Stimulated activated CD8-positive, alpha-beta memory T cell treated with anti-CD3 and anti-CD28 coated beads, Interleukin-12 subunit alpha, Interleukin-12 subunit beta, amount 100 ng/mL, for 1 hour (primary cell): ENCODE measurements around the gene PRM3.

Experiments
- DNase-seq: peaks from one replicate; pipeline ENCODE4 v3.0.0-alpha.2; 2020; ENCODE audit warnings: low read depth

Gene PRM3

GRCh38 chr16:11242658-11243057 lies 30.8 kb downstream of the PRM3 start:
- DNase-seq = no peak

- no peak for DNase-seq
Observed at GRCh38 chr16:11241480-11242204, 31.8 kb downstream of the PRM3 start.

GRCh38 chr16:11240636-11241473 lies 32.6 kb downstream of the PRM3 start:
- no peak for DNase-seq

GRCh38 chr16:11239644-11240632 lies 33.5 kb downstream of the PRM3 start:
- DNase-seq = no peak

GRCh38 chr16:11238272-11239202 lies 34.9 kb downstream of the PRM3 start:
- no peak for DNase-seq

GRCh38 chr16:11236461-11237254 lies 36.8 kb downstream of the PRM3 start:
- DNase-seq = no peak

GRCh38 chr16:11235703-11235991 lies 37.8 kb downstream of the PRM3 start:
- DNase-seq = no peak

GRCh38 chr16:11234884-11235702 lies 38.3 kb downstream of the PRM3 start:
- DNase-seq = no peak

- peak; percentile 34 for DNase-seq
Observed at GRCh38 chr16:11233727-11234376, 39.6 kb downstream of the PRM3 start.

- peak; percentile 62 for DNase-seq
Observed at GRCh38 chr16:11232852-11233726, 40.3 kb downstream of the PRM3 start.

GRCh38 chr16:11232302-11232851 lies 41.1 kb downstream of the PRM3 start:
- DNase-seq = no peak

GRCh38 chr16:11231367-11231970 lies 42.0 kb downstream of the PRM3 start:
- DNase-seq = no peak

- no peak for DNase-seq
Observed at GRCh38 chr16:11229906-11230305, 43.5 kb downstream of the PRM3 start.

- DNase-seq = no peak
Observed at GRCh38 chr16:11229432-11229831, 44.0 kb downstream of the PRM3 start.

GRCh38 chr16:11225677-11226549 lies 47.5 kb downstream of the PRM3 start:
- DNase-seq = no peak
